Mucosa of descending colon (tissue), 3 donors: Measurements from ENCODE around the gene NFKBIL1. TPM values are rescaled to one million over a fixed set of nuclear protein-coding genes. Genes with fewer than 3 reads are reported as not detected.

Experiments used
- ATAC-seq: fragments of 200-7000 bp; cut with Tn5 transposase; one replicate; pipeline ENCODE4 v1.9.1; 2020; ENCODE audit warnings: mild to moderate bottlenecking, moderate library complexity
- DNase-seq, 3 donors: peaks; one replicate each; pipeline ENCODE4 v3.0.0-alpha.2; 2020
- H3K36me3 ChIP-seq: fragments of 200-600 bp; one replicate; pipeline ENCODE4 v1.8.0; 2021; ENCODE audit warnings: low read depth, mild to moderate bottlenecking
- H3K4me1 ChIP-seq: fragments of 200-600 bp; one replicate; pipeline ENCODE4 v1.8.0; 2021; ENCODE audit warnings: low read depth, mild to moderate bottlenecking
- H3K4me3 ChIP-seq: fragments of 200-600 bp; one replicate; pipeline ENCODE4 v1.8.0; 2021; ENCODE audit warnings: mild to moderate bottlenecking
- H3K9me3 ChIP-seq: fragments of 200-600 bp; one replicate; pipeline ENCODE4 v1.8.0; 2021; ENCODE audit warnings: mild to moderate bottlenecking
- intact Hi-C, 2 donors: fragments of 100-400 bp; cut with DNase I in 1 of 2; cut with micrococcal nuclease in 1 of 2; formaldehyde crosslinking; loops; one replicate each; pipeline versions ENCODE4 v1.11.0 to v1.11.1; 2022; cut with DNase I, micrococcal nuclease
- total RNA-seq, 3 donors: library from RNA; stranded (reverse); fragmentation: NEBNext Ultra II Directional in 2 of 3; extraction: Animal tissue kit (Norgen Biotek cat#: 25700) in 2 of 3; gene quantifications; one replicate each; pipeline versions ENCODE4 v1.2.1 to v1.2.4, GENCODE V29; 2021 to 2023
- TF ChIP-seq, protein P1 (sequence below): fragments of 200-600 bp; IDR thresholded peaks from one replicate; pipeline ENCODE4 v1.8.0; 2022; ENCODE audit warnings: antibody characterized with exemption, mild to moderate bottlenecking
- donor health status: DM: no; HTN: no; CAD: no; lungs with moderate emphysema.
- donor health status: DM: no; HTN: no; CAD: no.
- donor health status: DM: no; HTN: yes; CAD: no.

The NFKBIL1 gene
- total RNA-seq, 3 donors from 2014 or later, result 15.8 to 27.8 (median 18.3) TPM

- TF ChIP-seq, protein P1, sequence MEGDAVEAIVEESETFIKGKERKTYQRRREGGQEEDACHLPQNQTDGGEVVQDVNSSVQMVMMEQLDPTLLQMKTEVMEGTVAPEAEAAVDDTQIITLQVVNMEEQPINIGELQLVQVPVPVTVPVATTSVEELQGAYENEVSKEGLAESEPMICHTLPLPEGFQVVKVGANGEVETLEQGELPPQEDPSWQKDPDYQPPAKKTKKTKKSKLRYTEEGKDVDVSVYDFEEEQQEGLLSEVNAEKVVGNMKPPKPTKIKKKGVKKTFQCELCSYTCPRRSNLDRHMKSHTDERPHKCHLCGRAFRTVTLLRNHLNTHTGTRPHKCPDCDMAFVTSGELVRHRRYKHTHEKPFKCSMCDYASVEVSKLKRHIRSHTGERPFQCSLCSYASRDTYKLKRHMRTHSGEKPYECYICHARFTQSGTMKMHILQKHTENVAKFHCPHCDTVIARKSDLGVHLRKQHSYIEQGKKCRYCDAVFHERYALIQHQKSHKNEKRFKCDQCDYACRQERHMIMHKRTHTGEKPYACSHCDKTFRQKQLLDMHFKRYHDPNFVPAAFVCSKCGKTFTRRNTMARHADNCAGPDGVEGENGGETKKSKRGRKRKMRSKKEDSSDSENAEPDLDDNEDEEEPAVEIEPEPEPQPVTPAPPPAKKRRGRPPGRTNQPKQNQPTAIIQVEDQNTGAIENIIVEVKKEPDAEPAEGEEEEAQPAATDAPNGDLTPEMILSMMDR, result no peak
- intact Hi-C loops, result no loop called here
- DNase-seq (no peak), ATAC-seq (no peak)
- no peaks in the 10 kb centered on the region for H3K4me1 ChIP-seq
- H3K36me3 ChIP-seq, result no peaks in the 10 kb centered on the region
- H3K9me3 ChIP-seq, result no peaks in the 10 kb centered on the region
- H3K4me3 ChIP-seq, result no peak overlapping the region
These were observed 33.8 kb upstream of the NFKBIL1 start for GRCh38 chr6:31513456-31514165.

- H3K4me3 ChIP-seq, result no peak overlapping the region
- H3K4me1 ChIP-seq, result no peaks in the 10 kb centered on the region
- intact Hi-C loops, result no loop called here
- ATAC-seq, result no peak
- H3K36me3 ChIP-seq, result no peaks in the 10 kb centered on the region
- DNase-seq, result no peak
- TF ChIP-seq, protein P1, result no peak
- no peaks in the 10 kb centered on the region for H3K9me3 ChIP-seq
These were observed 25.6 kb upstream of the NFKBIL1 start for GRCh38 chr6:31521835-31522234.

DNA sequence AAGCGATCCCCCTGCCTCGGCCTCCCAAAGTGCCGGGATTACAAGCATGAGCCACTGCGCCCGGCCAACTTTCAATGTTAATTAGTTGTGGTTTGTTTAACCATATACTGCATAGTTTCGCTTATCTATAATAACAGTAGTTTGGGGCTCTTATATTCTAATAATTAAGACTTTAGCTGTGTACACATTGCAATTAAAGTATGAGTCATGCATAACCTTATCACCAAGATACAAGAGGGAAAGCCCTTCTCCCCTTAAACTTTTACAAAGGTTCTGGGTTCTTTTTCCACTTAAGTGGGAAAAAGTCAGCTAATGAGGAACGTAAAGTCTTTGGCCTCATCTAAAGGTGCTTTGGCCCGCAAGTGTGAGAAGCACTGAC, 21.9 kb upstream of the NFKBIL1 start:
- ATAC-seq (no peak), DNase-seq (no peak)
- Histone ChIP-seq H3K4me3 (no peak overlapping the region), H3K36me3 (peaks cover 3% of the 10 kb centered on the region), H3K9me3 (no peaks in the 10 kb centered on the region), H3K4me1 (no peaks in the 10 kb centered on the region)
- TF ChIP-seq, protein P1, result no peak
- intact Hi-C loops, result no loop called here

DNA sequence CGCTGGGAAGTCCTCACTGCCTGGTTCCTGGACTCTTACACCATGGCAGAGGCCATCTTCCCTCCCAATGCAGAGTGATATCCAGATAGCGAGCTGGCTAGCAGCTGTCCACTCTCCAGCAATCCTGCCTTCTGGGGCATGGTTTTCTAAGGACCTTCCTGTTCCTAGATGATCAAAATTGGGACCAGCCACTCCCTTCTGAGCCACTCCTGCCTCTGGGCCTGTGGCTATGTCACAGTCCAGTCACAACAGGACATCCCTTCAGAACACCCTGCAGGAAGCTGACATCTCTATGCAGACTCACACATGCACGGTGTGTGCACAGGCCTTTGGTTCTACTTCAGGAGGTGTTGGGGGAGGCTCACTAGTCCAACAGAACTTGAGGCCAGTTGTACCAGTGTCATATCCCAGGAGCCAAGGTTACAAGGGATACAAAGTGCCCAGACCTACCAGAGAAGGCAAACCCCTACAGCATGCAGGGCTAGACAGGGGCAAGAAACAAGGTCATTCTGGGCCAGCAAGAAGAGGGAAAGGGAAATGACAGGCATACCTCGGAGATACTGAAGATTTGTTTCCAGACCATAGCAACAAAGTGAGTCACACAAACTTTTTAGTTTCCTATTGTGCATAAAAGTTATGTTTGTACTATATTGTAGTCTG, 21.3 kb upstream of the NFKBIL1 start:
- intact Hi-C loops, result no loop called here
- no peak overlapping the region for H3K4me3 ChIP-seq
- DNase-seq (no peak), ATAC-seq (peak; percentile 52)
- TF ChIP-seq, protein P1, result no peak
- no peaks in the 10 kb centered on the region for H3K9me3 ChIP-seq
- no peaks in the 10 kb centered on the region for H3K4me1 ChIP-seq
- peaks cover 9% of the 10 kb centered on the region for H3K36me3 ChIP-seq

DNA sequence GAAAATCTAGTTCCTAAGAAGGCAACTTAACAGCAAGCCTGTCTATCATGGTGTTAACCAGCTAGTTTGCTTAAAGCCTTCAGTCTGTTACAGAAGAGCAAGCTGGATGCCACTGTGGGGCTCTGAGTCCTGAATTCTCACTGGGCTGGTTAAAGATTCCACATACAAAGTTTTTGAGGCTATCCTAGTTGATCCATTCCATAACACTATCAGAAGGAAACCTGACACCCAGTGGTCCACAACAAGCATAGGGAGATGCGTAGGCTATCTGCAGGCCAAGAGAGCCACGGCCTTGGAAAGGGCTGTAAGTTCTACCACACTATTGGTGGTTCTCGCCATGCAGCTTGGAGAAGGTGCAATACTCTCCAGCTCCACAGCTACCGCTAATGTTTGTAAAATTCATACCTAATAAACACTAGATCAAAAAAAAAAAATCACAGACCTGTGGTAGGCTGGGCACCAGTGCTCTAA, 19.1 kb upstream of the NFKBIL1 start:
- intact Hi-C loops, result no loop called here
- no peak overlapping the region for H3K4me3 ChIP-seq
- ATAC-seq, result peak; percentile 4
- H3K36me3 ChIP-seq, result peaks cover 11% of the 10 kb centered on the region
- TF ChIP-seq, protein P1, result no peak
- H3K9me3 ChIP-seq, result no peaks in the 10 kb centered on the region
- H3K4me1 ChIP-seq, result no peaks in the 10 kb centered on the region
- DNase-seq, result no peak
